Cortex of kidney (tissue), 1 donor: ENCODE results near the gene BTBD1.

Experiments
- DNase-seq: peaks from one replicate; lab custom pipeline; 2025; lab: John Stamatoyannopoulos, UW

The BTBD1 gene

GRCh38 chr15:82992436-82992998 lies 74.5 kb downstream of the BTBD1 start:
- DNase-seq, result no peak

GRCh38 chr15:82986442-82986780 lies 80.6 kb downstream of the BTBD1 start:
- DNase-seq, result no peak

- DNase-seq, result peak; percentile 82
Measured at GRCh38 chr15:82985688-82986441, 81.2 kb downstream of the BTBD1 start, which contains the start of gene RAMAC. TSS of gene RAMAC (plus strand) at chr15:82986210. CDS start at chr15:82989019, 2,809 bp downstream.

- DNase-seq, result no peak
Measured at GRCh38 chr15:82980981-82981380, 86.1 kb downstream of the BTBD1 start.

- no peak for DNase-seq
Measured at GRCh38 chr15:82979726-82980125, 87.3 kb downstream of the BTBD1 start.

GRCh38 chr15:82978438-82978837 lies 88.6 kb downstream of the BTBD1 start:
- no peak for DNase-seq

GRCh38 chr15:82977076-82977475 lies 90.0 kb downstream of the BTBD1 start:
- DNase-seq, result no peak

- no peak for DNase-seq
Measured at GRCh38 chr15:82972990-82973389, 94.1 kb downstream of the BTBD1 start.

GRCh38 chr15:82971218-82971984 lies 95.7 kb downstream of the BTBD1 start:
- DNase-seq, result no peak

- DNase-seq, result no peak
Measured at GRCh38 chr15:82970696-82971095, 96.4 kb downstream of the BTBD1 start.

GRCh38 chr15:82970078-82970686 lies 96.9 kb downstream of the BTBD1 start:
- DNase-seq, result no peak

GRCh38 chr15:82969353-82969752 lies 97.7 kb downstream of the BTBD1 start:
- no peak for DNase-seq

- DNase-seq, result no peak
Measured at GRCh38 chr15:82968066-82968465, 99.0 kb downstream of the BTBD1 start.

- DNase-seq, result no peak
Measured at GRCh38 chr15:82966671-82967071, 100.4 kb downstream of the BTBD1 start.
